Stimulated activated CD4-positive, alpha-beta T cell treated with anti-CD3 and anti-CD28 coated beads, Interleukin-4, amount 100 ng/mL, for 1 hour (primary cell): ENCODE data around the gene C12orf56.

Source experiments
- DNase-seq: peaks from one replicate; pipeline ENCODE4 v3.0.0-alpha.2; 2020

C12orf56 gene

DNA sequence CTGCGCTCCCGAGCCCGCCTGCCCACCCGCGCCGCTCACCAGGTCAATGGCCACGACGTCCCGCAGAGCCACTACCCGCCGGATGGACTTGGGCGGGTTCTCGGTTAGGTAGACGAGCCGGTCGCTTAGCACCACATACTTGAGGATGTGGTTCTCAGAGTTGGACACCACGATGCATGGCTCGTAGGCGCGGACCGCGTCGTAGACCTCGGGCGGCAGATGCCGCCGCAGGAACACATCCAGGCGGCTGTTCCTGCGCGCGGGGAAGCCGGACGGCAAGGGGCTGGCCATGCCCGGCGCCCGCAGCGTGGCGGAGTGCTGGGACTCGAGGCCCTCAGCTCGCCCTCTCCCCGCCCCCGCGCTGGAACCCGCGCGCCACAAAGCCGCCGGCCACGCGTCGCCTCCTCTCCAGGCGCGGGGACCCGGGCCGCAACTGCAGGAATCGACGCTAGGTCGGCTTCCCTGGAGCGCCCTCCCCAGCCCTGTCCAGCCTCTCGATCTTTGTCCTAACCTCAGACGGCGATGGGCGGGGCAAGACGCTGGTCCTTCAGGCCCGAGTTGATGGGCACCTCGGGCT is at the start of gene C12orf56:
Gene C12orf56 (minus strand): TSS at position 484 of the 577 bp plus-strand sequence. CDS start 193 bp downstream, at position 291.
- peak; percentile 20 for DNase-seq

DNA sequence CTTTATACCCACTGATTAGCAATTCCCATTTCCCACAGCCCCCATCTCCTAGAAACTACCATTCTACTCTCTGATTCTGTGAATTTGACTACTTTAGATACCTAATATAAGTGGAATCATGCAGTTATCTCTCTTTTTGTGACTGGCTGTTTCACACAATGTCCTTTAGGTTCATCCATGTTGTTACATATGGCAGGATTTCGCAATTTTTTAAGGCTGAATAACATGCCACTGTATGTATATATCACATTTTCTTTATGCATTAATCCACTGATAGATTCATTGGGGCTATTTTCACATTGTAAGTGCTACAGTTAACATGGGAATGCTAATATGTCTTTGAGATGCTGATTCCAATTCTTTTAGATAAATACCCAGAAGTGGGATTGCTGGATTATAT is 49.5 kb upstream of the C12orf56 start:
- DNase-seq = no peak

GRCh38 chr12:64433915-64434314 is 43.4 kb upstream of the C12orf56 start:
- no peak for DNase-seq

- no peak for DNase-seq
Measured at GRCh38 chr12:64431791-64432190, 41.2 kb upstream of the C12orf56 start.

DNA sequence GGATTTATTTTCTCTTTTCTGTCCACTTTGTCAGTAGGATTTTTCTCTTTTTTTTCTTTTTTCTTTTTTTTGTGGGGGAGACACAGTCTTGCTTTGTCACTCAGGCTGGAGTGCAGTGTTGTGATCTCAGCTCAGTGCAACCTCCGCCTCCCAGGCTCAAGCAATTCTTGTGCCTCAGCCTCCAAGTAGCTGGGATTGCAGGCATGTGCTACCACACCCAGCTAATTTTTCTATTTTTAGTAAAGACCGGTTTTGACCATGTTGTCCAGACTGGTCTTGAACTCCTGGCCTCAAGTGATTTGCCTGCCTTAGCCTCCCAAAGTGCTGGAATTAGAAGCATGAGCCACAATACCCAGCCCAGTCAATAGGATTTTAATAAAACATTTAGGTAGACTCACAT is 40.3 kb upstream of the C12orf56 start:
- DNase-seq = no peak

- DNase-seq = no peak
Measured at GRCh38 chr12:64428956-64429355, 38.4 kb upstream of the C12orf56 start.

DNA sequence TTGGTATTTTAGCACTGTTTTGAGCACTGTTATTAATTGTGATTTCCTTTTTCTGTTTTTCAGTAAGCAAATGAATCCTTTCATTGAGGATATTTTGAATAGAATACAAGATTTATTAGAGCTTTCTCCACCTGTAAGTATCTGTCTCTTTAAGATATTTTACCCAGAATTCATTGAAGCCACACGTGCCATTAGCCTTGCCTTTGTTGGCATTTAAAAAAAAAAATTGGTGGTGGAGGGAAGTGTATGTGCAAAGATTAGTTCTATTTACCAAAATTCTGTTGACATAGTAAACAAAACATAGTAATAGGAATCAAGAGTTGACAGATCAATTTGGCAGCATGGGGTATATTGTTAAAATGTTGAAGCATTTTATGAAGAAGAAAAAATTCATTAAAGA is 37.4 kb upstream of the C12orf56 start:
- DNase-seq = no peak

- no peak for DNase-seq
Measured at GRCh38 chr12:64419696-64420095, 29.1 kb upstream of the C12orf56 start.

DNA sequence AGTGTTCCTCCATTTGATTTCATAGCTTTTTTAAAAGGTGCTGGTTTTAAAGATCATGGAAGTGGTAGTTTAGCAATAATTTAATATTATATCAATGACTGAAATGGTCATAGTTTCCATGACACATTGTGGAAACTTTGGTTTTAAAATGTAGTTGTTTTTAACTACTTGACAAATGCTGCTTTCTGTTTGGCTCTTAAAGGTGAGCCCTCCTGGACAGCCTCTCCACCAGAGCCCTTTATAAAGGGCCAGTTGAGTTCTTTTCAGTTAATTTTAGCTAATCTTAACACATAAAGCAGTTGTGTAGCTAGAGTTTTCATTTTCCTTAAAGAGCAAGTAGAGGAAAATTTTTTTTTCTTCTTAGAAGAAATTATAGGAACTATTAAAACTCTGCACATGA is 27.7 kb upstream of the C12orf56 start:
- DNase-seq = no peak

DNA sequence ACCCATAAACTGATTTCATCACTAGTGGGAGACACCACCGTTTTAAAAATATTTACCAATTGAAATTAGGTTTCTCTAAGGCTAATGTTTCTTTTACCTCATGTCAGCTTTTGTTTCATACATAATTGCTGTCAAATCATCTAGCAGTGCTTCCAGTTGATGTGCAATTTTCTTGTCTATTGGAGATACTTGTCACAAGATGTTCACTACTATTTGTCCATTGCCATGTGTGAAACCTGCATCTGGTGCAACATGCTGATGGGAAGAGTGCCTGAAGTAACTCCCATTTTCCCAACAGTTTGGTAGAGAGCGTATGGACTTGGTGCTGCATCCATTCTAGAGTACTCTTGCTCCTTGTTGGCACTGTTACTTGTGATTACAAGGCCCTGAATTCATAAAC is 23.3 kb upstream of the C12orf56 start:
- DNase-seq = no peak

GRCh38 chr12:64412459-64412858 is 21.9 kb upstream of the C12orf56 start:
- no peak for DNase-seq

GRCh38 chr12:64411427-64411826 is 20.9 kb upstream of the C12orf56 start:
- DNase-seq = no peak

- DNase-seq = no peak
Measured at GRCh38 chr12:64407342-64408223, 17.0 kb upstream of the C12orf56 start.

- peak; percentile 74 for DNase-seq
Measured at GRCh38 chr12:64404470-64405256, 14.1 kb upstream of the C12orf56 start.

GRCh38 chr12:64403707-64404469 is 13.3 kb upstream of the C12orf56 start, which contains the start of gene XPOT:
TSS of gene XPOT (plus strand) at chr12:64404392. CDS start at chr12:64410036, 5,644 bp downstream.
- DNase-seq = peak; percentile 93

DNA sequence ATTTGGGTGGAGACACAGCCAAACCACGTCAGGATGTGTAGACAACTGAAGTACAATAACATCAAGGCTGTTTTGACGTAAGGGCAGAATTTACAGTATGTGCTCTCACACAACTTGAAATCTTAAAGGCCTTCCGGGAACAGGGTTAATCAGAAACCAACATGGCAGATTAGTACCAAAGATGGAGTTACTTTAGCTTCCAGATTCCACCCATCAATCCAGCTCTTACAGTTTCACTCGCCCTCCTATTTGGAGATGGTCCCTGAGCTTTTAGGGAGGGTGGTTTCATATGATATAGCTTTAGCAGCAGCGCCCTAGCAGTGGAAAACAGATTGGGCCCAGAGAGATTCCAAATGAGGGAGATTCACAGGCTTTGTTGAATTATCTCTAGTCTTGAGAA is 11.6 kb upstream of the C12orf56 start:
- DNase-seq = no peak

DNA sequence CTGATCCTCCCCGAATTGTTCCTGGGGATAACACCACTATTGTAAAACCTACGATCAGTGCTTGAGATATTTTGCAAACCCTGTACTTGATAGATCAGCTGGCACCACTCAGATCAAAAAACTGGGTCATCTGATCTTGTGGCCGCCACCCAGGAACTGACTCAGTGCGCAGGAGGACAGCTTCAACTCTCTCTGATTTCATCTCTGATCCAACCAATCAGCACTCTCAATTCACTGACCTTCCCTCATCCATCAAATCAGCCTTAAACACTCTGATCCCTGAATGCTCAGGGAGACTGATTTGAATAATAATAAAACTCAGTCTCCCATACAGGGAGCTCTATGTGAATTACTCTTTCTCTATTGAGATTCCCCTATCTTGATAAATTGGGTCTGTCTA is 9.5 kb upstream of the C12orf56 start:
- no peak for DNase-seq

DNA sequence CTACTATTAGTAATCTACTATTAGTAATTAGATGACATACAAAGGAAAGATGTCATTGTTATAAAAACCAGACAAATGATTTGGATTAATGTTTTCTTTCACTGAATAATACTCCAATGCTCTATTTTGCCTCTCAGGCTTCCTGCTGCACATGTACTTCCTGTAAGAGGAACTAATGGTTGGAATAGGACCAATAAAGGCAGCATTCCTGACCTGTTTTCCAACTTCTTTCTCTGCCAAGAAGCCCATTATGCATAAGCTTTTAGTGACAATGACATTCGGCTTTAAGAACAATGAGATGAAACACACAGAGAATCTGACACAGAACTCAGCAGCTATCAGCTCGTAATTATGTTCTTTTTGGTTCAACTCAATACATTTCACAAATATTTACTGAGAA is 5.2 kb upstream of the C12orf56 start:
- DNase-seq = no peak

DNA sequence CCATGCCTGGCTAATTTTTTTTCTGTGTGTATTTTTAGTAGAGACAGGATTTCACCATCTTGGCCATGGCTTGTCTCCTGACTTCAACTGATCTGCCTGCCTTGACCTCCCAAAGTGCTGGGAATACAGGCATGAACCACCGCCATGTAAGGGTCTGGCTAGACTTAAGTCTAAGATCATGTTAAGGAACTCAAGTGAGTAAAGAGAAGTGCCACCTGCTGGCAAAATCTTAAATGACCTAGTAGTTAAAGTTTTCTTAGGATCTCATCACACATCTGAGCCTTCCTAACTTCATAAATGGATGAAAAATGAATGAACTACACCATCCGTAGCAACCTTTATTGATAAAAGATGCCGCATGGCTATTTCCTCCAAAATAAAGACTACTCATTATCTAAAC is 1.7 kb upstream of the C12orf56 start:
- DNase-seq = no peak

DNA sequence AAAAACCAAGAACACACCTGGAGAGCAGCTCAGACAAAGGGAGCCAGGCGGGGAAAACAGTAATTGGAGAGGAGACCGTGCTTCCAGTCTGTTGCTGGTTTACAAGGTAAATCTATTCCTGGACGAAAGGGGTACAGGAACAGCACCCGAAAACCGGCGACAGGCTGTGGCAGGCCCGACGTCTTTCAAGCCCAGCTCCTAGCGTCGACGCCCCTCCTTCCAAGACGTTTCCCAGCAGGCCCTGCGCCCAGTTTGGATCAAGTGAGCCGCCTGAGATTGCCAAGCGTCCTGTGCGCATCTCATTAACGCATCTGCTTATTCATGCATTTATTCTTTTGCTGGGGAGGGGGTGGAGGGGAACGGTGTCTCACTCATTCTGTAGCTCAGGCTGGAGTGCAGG is 1.4 kb downstream of the C12orf56 start:
- no peak for DNase-seq

DNA sequence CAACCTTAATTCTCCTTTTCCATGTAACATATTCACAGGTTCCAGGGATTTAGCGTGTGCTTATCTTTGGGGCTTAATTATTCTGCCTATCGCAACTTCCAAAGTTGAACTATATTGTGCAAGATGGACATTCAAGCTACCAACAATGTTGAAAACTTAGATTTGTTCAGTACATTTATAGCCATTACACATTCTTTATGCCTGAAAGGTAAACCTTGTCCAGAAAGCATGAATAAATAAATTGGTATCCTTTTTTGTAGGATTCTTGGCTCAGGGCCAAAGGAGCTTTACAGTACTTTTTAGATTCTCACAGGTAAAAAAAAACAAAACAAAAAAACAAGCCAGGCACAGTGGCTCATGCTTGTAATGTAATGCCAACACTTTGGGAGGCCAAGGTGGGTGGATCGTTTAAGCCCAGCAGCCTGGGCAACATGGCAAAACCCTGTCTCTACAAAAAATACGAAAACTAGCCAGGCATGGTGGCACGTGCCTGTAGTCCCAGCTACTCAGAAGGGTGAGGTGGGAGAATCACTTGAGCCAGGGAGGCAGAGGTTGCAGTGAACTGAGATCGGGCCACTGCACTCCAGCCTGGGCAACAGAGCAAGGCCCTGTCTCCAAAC is 3.3 kb downstream of the C12orf56 start:
- no peak for DNase-seq

- DNase-seq = peak; percentile 25
Measured at GRCh38 chr12:64385468-64385867, 5.1 kb downstream of the C12orf56 start.
